Tibial nerve (tissue), 4 donors: ENCODE measurements around the gene SMIM41.

Experiments used
- EP300 ChIP-seq, 2 donors: sonication (generic); formaldehyde crosslinking; IDR thresholded peaks; one replicate each; pipeline ENCODE4 v1.6.1; 2017; ENCODE audit warnings: antibody characterized with exemption in 2 of 2, mild to moderate bottlenecking in 1 of 2
- POLR2A ChIP-seq, 2 donors: fragments of 450-650 bp; IDR thresholded peaks; one replicate each; pipeline ENCODE4 v1.6.1; 2017; ENCODE audit warnings: antibody characterized with exemption in 2 of 2, mild to moderate bottlenecking in 2 of 2, moderate library complexity in 2 of 2
- TF ChIP-seq, protein P1 (sequence below), 5 experiments: fragments of 200-600 bp in 3 of 5; fragments of 450-650 bp in 2 of 5; sonication (generic) in 3 of 5; IDR thresholded peaks; one replicate each; pipeline ENCODE4 v1.5.1; 2016 to 2019; ENCODE audit warnings: antibody characterized with exemption in 5 of 5, mild to moderate bottlenecking in 3 of 5, moderate library complexity in 2 of 5

DNA sequence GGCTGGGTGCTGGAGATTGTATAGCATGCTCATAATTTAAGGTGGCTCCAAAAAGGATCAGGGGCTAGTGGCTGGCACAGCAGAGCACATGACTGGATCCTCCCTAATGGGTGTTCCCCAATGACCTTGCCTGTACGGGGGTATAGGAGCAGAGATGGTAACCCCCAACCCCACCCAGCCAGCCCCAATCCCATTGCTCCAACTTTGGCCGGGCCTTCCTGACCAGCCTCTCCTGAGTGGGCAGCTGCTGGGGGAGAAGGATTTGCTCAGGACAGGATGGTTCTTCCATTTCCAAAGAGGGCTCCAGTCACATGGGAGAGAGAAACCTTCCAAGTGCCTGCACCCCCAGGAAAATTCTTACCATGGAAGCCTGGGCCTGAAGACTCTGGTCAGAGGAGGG is 43.6 kb upstream of the SMIM41 start:
- TF ChIP-seq, protein P1, sequence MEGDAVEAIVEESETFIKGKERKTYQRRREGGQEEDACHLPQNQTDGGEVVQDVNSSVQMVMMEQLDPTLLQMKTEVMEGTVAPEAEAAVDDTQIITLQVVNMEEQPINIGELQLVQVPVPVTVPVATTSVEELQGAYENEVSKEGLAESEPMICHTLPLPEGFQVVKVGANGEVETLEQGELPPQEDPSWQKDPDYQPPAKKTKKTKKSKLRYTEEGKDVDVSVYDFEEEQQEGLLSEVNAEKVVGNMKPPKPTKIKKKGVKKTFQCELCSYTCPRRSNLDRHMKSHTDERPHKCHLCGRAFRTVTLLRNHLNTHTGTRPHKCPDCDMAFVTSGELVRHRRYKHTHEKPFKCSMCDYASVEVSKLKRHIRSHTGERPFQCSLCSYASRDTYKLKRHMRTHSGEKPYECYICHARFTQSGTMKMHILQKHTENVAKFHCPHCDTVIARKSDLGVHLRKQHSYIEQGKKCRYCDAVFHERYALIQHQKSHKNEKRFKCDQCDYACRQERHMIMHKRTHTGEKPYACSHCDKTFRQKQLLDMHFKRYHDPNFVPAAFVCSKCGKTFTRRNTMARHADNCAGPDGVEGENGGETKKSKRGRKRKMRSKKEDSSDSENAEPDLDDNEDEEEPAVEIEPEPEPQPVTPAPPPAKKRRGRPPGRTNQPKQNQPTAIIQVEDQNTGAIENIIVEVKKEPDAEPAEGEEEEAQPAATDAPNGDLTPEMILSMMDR (IDR thresholded peaks at IDR 0.05): no peak
- no peak for TF ChIP-seq EP300 (IDR thresholded peaks at IDR 0.05)
- no peak for TF ChIP-seq POLR2A (IDR thresholded peaks at IDR 0.05)
